Motor neuron (in vitro differentiated cells): ENCODE results near the gene ARID3A. TPM values are rescaled to one million over a fixed set of nuclear protein-coding genes. Genes with fewer than 3 reads are reported as not detected.
"Not testable (repeated sequence)": the region's sequence is repeated elsewhere in the genome, so short reads cannot be mapped to it uniquely, and the experiment has no call there.

ENCODE experiments used
- ATAC-seq, 8 experiments: fragments of 200-7000 bp; cut with Tn5 transposase; replicated peaks in 6 of 8; 2 replicates each; pipeline ENCODE4 v1.8.0; 2021; ENCODE audit warnings: mild to moderate bottlenecking in 8 of 8, moderate library complexity in 8 of 8
- H3K27ac ChIP-seq, 2 donors: fragments of 250-450 bp; sonication (Bioruptor Pico); 2 replicates each; pipeline ENCODE4 v1.9.0; 2021; ENCODE audit warnings: antibody characterized with exemption in 2 of 2, mild to moderate bottlenecking in 2 of 2, moderate library complexity in 1 of 2
- H3K4me1 ChIP-seq, 2 donors: fragments of 250-450 bp; sonication (Bioruptor Pico); replicated peaks in 1 of 2; 2 replicates each; pipeline ENCODE4 v1.6.1; 2021; ENCODE audit warnings: antibody characterized with exemption in 2 of 2, mild to moderate bottlenecking in 2 of 2, moderate library complexity in 1 of 2
- H3K4me3 ChIP-seq, 5 donors: fragments of 250-450 bp; sonication (Bioruptor Pico); 2 replicates each; pipeline ENCODE4 v1.9.0; 2021; ENCODE audit warnings: antibody characterized with exemption in 5 of 5, mild to moderate bottlenecking in 5 of 5, moderate library complexity in 4 of 5
- WGBS, 10 experiments: fragments of 450-650 bp; shearing (Covaris generic); methylation state at CpG; one replicate each; pipeline ENCODE4 v1.0.0; 2022; 5-methylcytosine and 5-hydroxymethylcytosine counted together
- in situ Hi-C, 9 experiments: fragments of 400-800 bp; cut with MboI; loops; one replicate each; pipeline ENCODE4 v1.15.0; 2021; ENCODE audit warnings: low sequenced_read_pairs in 9 of 9, low pct_unique_long_range_greater_than_20kb in 2 of 9; ENCODE audit not compliant: unreplicated experiment in 9 of 9
- total RNA-seq, 8 experiments: library from RNA; unstranded; fragments of 300-600 nt; gene quantifications; 2 replicates each; pipeline versions ENCODE4 v1.2.3 to v1.2.4, GENCODE V29; 2022

ARID3A gene
- 10 to 100 TPM in 4 of 8 experiments, 1 to 10 TPM in 4; 5.8 to 22.6 (median 10.3) TPM for total RNA-seq

GRCh38 chr19:925526-926322 is at the start of gene ARID3A:
TSS of gene ARID3A (plus strand) at chr19:926035. CDS start at chr19:929529, 3,494 bp downstream.
- Histone ChIP-seq H3K27ac (peak within 1 kb of the TSS; percentile 90 to 97), H3K4me1 (peaks cover 5 to 6% of the 10 kb centered on the region in 2 donors), H3K4me3 (peak within 1 kb of the TSS; percentile 89 to 98 (median 91))
- ATAC-seq, result peak; percentile 58 to 74 (median 69)
- no CpG with 5 or more reads among the region's 97 CpGs for WGBS, 10 experiments
- in situ Hi-C loops, result loop anchor here in 5 of 9 experiments (10.0 kb wide), 1 partner anchor 59 kb away; the partner anchor contains the start of gene WDR18 (in 5 of the 5)

GRCh38 chr19:876089-876488 is 49.7 kb upstream of the ARID3A start:
- ATAC-seq, result no peak
- Histone ChIP-seq H3K4me1 (peaks cover 9 to 14% of the 10 kb centered on the region in 2 donors), H3K27ac (no peak overlapping the region), H3K4me3 (no peak overlapping the region)
- WGBS, 10 experiments, result 67 to 100% (median 86%) methylated on average over 1 to 6 of the region's 18 CpGs; no CpG with 5 or more reads in 4 of the 10 experiments
- in situ Hi-C loops, result no loop called here

GRCh38 chr19:876780-877314 is 49.0 kb upstream of the ARID3A start:
- 94% methylated on average over 9 of the region's 29 CpGs; no CpG with 5 or more reads in 9 of the 10 experiments for WGBS, 10 experiments
- H3K4me1 ChIP-seq, result peaks cover 8 to 13% of the 10 kb centered on the region in 2 donors
- peak in 1 of 8 experiments; percentile 7 for ATAC-seq
- no peak overlapping the region for H3K4me3 ChIP-seq
- H3K27ac ChIP-seq, result no peak overlapping the region
- in situ Hi-C loops, result no loop called here

GRCh38 chr19:877992-878660 is 47.7 kb upstream of the ARID3A start:
- in situ Hi-C loops, H3K27ac ChIP-seq, H3K4me1 ChIP-seq, H3K4me3 ChIP-seq, ATAC-seq: not testable (repeated sequence)
- WGBS, 10 experiments, result no CpG with 5 or more reads among the region's 23 CpGs

GRCh38 chr19:878751-879561 is 46.9 kb upstream of the ARID3A start:
- in situ Hi-C loops, H3K4me1 ChIP-seq, H3K27ac ChIP-seq, ATAC-seq, H3K4me3 ChIP-seq: not testable (repeated sequence)
- 89 to 100% methylated on average over 2 to 5 of the region's 24 CpGs; no CpG with 5 or more reads in 8 of the 10 experiments for WGBS, 10 experiments

GRCh38 chr19:879711-880438 is 46.0 kb upstream of the ARID3A start:
- WGBS, 10 experiments, result 100% methylated on average over 3 of the region's 37 CpGs; no CpG with 5 or more reads in 9 of the 10 experiments
- Histone ChIP-seq H3K27ac (no peak overlapping the region), H3K4me3 (no peak overlapping the region), H3K4me1 (no peaks in the 10 kb centered on the region)
- peak in 3 of 8 experiments; percentile 18 to 22 (median 21) for ATAC-seq
- in situ Hi-C loops, result no loop called here

GRCh38 chr19:881385-882071 is 44.3 kb upstream of the ARID3A start:
- Histone ChIP-seq H3K27ac (no peak overlapping the region), H3K4me3 (no peak overlapping the region), H3K4me1 (no peaks in the 10 kb centered on the region)
- in situ Hi-C loops, result no loop called here
- 84 to 100% (median 98%) methylated on average over 1 to 14 of the region's 34 CpGs; no CpG with 5 or more reads in 3 of the 10 experiments for WGBS, 10 experiments
- no peak for ATAC-seq

- WGBS, 10 experiments, result no CpG with 5 or more reads among the region's 30 CpGs
- in situ Hi-C loops, result no loop called here
- H3K4me1 ChIP-seq, result peaks cover 0 to 3% of the 10 kb centered on the region in 2 donors
- ATAC-seq, result no peak
- no peak overlapping the region for H3K4me3 ChIP-seq
- H3K27ac ChIP-seq, result no peak overlapping the region
These were observed 42.9 kb upstream of the ARID3A start for GRCh38 chr19:882871-883497.

- in situ Hi-C loops, result no loop called here
- Histone ChIP-seq H3K27ac (no peak overlapping the region), H3K4me1 (peaks cover 0 to 3% of the 10 kb centered on the region in 2 donors), H3K4me3 (no peak overlapping the region)
- WGBS, 10 experiments, result 96 to 100% methylated on average over 1 to 4 of the region's 22 CpGs; no CpG with 5 or more reads in 8 of the 10 experiments
- ATAC-seq, result peak in 4 of 8 experiments; percentile 6 to 24 (median 12)
These were observed 42.1 kb upstream of the ARID3A start for GRCh38 chr19:883661-884211.

- H3K4me1 ChIP-seq, result peaks cover 0 to 3% of the 10 kb centered on the region in 2 donors
- H3K4me3 ChIP-seq, result no peak overlapping the region
- peak in 2 of 8 experiments; percentile 2 to 8 for ATAC-seq
- in situ Hi-C loops, result no loop called here
- 80 to 95% (median 95%) methylated on average over 2 to 19 of the region's 51 CpGs; no CpG with 5 or more reads in 7 of the 10 experiments for WGBS, 10 experiments
- no peak overlapping the region for H3K27ac ChIP-seq
These were observed 41.2 kb upstream of the ARID3A start for GRCh38 chr19:884420-885211.
